PFSK-1 (cell line): Measurements from ENCODE around the gene ASIC5.

Experiments used
- FOXP2 ChIP-seq: optimal IDR thresholded peaks from 2 replicates; pipeline ENCODE3; 2011; ENCODE audit warnings: borderline replicate concordance, control low read depth, inconsistent platforms; ENCODE audit not compliant: insufficient read depth; ENCODE audit errors: extremely low read length, extremely low read depth
- POLR2AphosphoS5 ChIP-seq: IDR thresholded peaks from 2 replicates; pipeline ENCODE4 v1.6.1; 2012; ENCODE audit warnings: low read depth, mild to moderate bottlenecking, control low read depth, low read length, moderate library complexity
- REST ChIP-seq, 2 experiments: IDR thresholded peaks; 2 replicates each; pipeline versions ENCODE4 v1.6.1 to v1.8.0; 2011 to 2012; ENCODE audit warnings: low read depth in 2 of 2, low read length in 2 of 2, control low read depth in 1 of 2, inconsistent platforms in 1 of 2, mild to moderate bottlenecking in 1 of 2, moderate library complexity in 1 of 2; ENCODE audit not compliant: insufficient read depth in 1 of 2
- SIN3A ChIP-seq: IDR thresholded peaks from 2 replicates; pipeline ENCODE4 v1.6.1; 2012; ENCODE audit warnings: mild to moderate bottlenecking, low read length, moderate library complexity, borderline replicate concordance; ENCODE audit not compliant: insufficient read depth
- TAF1 ChIP-seq: IDR thresholded peaks from 2 replicates; pipeline ENCODE4 v1.6.1; 2012; ENCODE audit warnings: low read length, control low read depth, borderline replicate concordance; ENCODE audit not compliant: insufficient read depth

Gene ASIC5

GRCh38 chr4:155842080-155842479 is 24.0 kb downstream of the ASIC5 start:
- no peak for TF ChIP-seq REST (IDR thresholded peaks at IDR 0.05; ENCODE audit: insufficient read depth in 1 of 2, low read depth in 2 of 2, low read length in 2 of 2)
- no peak for TF ChIP-seq FOXP2
- no peak for TF ChIP-seq SIN3A
- no peak for TF ChIP-seq POLR2AphosphoS5
- TF ChIP-seq TAF1 = no peak

GRCh38 chr4:155837203-155837796 is 28.8 kb downstream of the ASIC5 start:
- no peak for TF ChIP-seq FOXP2
- no peak for TF ChIP-seq POLR2AphosphoS5
- no peak for TF ChIP-seq TAF1
- no peak for TF ChIP-seq REST (IDR thresholded peaks at IDR 0.05; ENCODE audit: insufficient read depth in 1 of 2, low read depth in 2 of 2, low read length in 2 of 2)
- no peak for TF ChIP-seq SIN3A

GRCh38 chr4:155832664-155833063 is 33.4 kb downstream of the ASIC5 start:
- no peak for TF ChIP-seq SIN3A
- no peak for TF ChIP-seq REST (IDR thresholded peaks at IDR 0.05; ENCODE audit: insufficient read depth in 1 of 2, low read depth in 2 of 2, low read length in 2 of 2)
- no peak for TF ChIP-seq TAF1
- TF ChIP-seq POLR2AphosphoS5 = no peak
- TF ChIP-seq FOXP2 = no peak

GRCh38 chr4:155828628-155829027 is 37.4 kb downstream of the ASIC5 start:
- TF ChIP-seq TAF1 (no peak), POLR2AphosphoS5 (no peak), REST (IDR thresholded peaks at IDR 0.05; ENCODE audit: insufficient read depth in 1 of 2, low read depth in 2 of 2, low read length in 2 of 2) (no peak), SIN3A (no peak), FOXP2 (no peak)
